Ishikawa (cell line): ENCODE measurements around the gene COX7B2.

Experiments
- CEBPB ChIP-seq: IDR thresholded peaks from 2 replicates; pipeline ENCODE4 v1.6.1; 2012
- CREB1 ChIP-seq: IDR thresholded peaks from 2 replicates; pipeline ENCODE4 v1.6.1; 2012; ENCODE audit warnings: low read depth
- EGR1 ChIP-seq: IDR thresholded peaks from 2 replicates; pipeline ENCODE4 v1.6.1; 2012
- EP300 ChIP-seq: IDR thresholded peaks from 2 replicates; pipeline ENCODE4 v1.6.1; 2012; ENCODE audit warnings: borderline replicate concordance
- FOXM1 ChIP-seq: IDR thresholded peaks from 2 replicates; pipeline ENCODE4 v1.6.1; 2012; ENCODE audit warnings: low read depth, borderline replicate concordance
- MAX ChIP-seq: IDR thresholded peaks from 2 replicates; pipeline ENCODE4 v1.6.1; 2012
- NFIC ChIP-seq: IDR thresholded peaks from 2 replicates; pipeline ENCODE4 v1.6.1; 2012
- RAD21 ChIP-seq: IDR thresholded peaks from 2 replicates; pipeline ENCODE4 v1.6.1; 2012; ENCODE audit warnings: low read depth
- REST ChIP-seq: IDR thresholded peaks from 2 replicates; pipeline ENCODE4 v1.6.1; 2012; ENCODE audit warnings: low read depth, mild to moderate bottlenecking
- TAF1 ChIP-seq: IDR thresholded peaks from 2 replicates; pipeline ENCODE4 v1.6.1; 2012; ENCODE audit warnings: low read depth, mild to moderate bottlenecking
- TCF12 ChIP-seq: IDR thresholded peaks from 2 replicates; pipeline ENCODE4 v1.6.1; 2012; ENCODE audit warnings: low read depth
- TEAD4 ChIP-seq: IDR thresholded peaks from 2 replicates; pipeline ENCODE4 v1.6.1; 2012
- USF1 ChIP-seq: IDR thresholded peaks from 2 replicates; pipeline ENCODE4 v1.6.1; 2012
- YY1 ChIP-seq: IDR thresholded peaks from 2 replicates; pipeline ENCODE4 v1.6.1; 2012; ENCODE audit warnings: low read depth
- ZBTB7A ChIP-seq: IDR thresholded peaks from 2 replicates; pipeline ENCODE4 v1.6.1; 2012; ENCODE audit warnings: low read depth

Gene COX7B2

GRCh38 chr4:46953564-46953963 is 44.5 kb upstream of the COX7B2 start:
- TF ChIP-seq FOXM1 = no peak
- no peak for TF ChIP-seq REST
- TF ChIP-seq YY1 = no peak
- no peak for TF ChIP-seq TAF1
- no peak for TF ChIP-seq EP300
- TF ChIP-seq MAX = no peak

- TF ChIP-seq EGR1 = no peak
- TF ChIP-seq TCF12 = no peak
- no peak for TF ChIP-seq CREB1
- no peak for TF ChIP-seq NFIC
- TF ChIP-seq YY1 = no peak
- no peak for TF ChIP-seq USF1
- TF ChIP-seq RAD21 = no peak
- no peak for TF ChIP-seq TAF1
- no peak for TF ChIP-seq TEAD4
Measured at GRCh38 chr4:46952451-46952850, 43.4 kb upstream of the COX7B2 start.

GRCh38 chr4:46950826-46951225 is 41.8 kb upstream of the COX7B2 start:
- TF ChIP-seq TAF1 = no peak
- TF ChIP-seq TEAD4 = no peak
- no peak for TF ChIP-seq CREB1
- TF ChIP-seq FOXM1 = no peak

- TF ChIP-seq MAX = no peak
- TF ChIP-seq TAF1 = no peak
- TF ChIP-seq YY1 = no peak
- no peak for TF ChIP-seq RAD21
- TF ChIP-seq EP300 = no peak
- no peak for TF ChIP-seq EGR1
- no peak for TF ChIP-seq CEBPB
- TF ChIP-seq TCF12 = no peak
- no peak for TF ChIP-seq REST
- no peak for TF ChIP-seq USF1
- TF ChIP-seq CREB1 = no peak
- no peak for TF ChIP-seq ZBTB7A
Measured at GRCh38 chr4:46949822-46950221, 40.8 kb upstream of the COX7B2 start.

GRCh38 chr4:46947541-46947940 is 38.5 kb upstream of the COX7B2 start:
- TF ChIP-seq EP300 (no peak), TAF1 (no peak), FOXM1 (no peak), USF1 (no peak), REST (no peak), RAD21 (no peak), CREB1 (no peak)
